GM12878 (cell line): Measurements from ENCODE around the gene CYP3A4. TPM values are rescaled to one million over a fixed set of nuclear protein-coding genes. Genes with fewer than 3 reads are reported as not detected.
A peak's percentile ranks its signal among the peaks of the same experiment; 100 is the strongest.

ENCODE experiments used
- ATAC-seq: fragments of 200-7000 bp; cut with Tn5 transposase; 3 replicates; pipeline ENCODE4 v1.9.1; 2020; ENCODE audit warnings: mild to moderate bottlenecking, moderate library complexity
- BruUV-seq: library from RNA; stranded (reverse); fragments of 400-500 nt; replicated peaks from 2 replicates; lab custom pipeline; 2021; lab: Mats Ljungman, UMichigan
- CTCF ChIA-PET: fragments of 300-600 bp; sonication (Branson Sonifier 250); formaldehyde crosslinking; extraction: SDS; loops from one replicate; lab custom pipeline; 2021; ENCODE audit warnings: inconsistent platforms; lab: Yijun Ruan, JAX
- POLR2A ChIA-PET: fragments of 350-600 bp; formaldehyde crosslinking; extraction: SDS; loops from one replicate; lab custom pipeline; 2021; ENCODE audit warnings: inconsistent platforms; lab: Charles Lee
- RAD21 ChIA-PET: fragments of 300-600 bp; sonication (Branson Sonifier 250); formaldehyde crosslinking; loops from one replicate; lab custom pipeline; 2023; ENCODE audit warnings: antibody characterized with exemption; ENCODE audit not compliant: unreplicated experiment; lab: Charles Lee
- SMC1A ChIA-PET: fragments of 300-600 bp; sonication (Branson Sonifier 250); formaldehyde crosslinking; loops from one replicate; lab custom pipeline; 2023; ENCODE audit not compliant: unreplicated experiment, uncharacterized antibody; lab: Charles Lee
- DNase-seq: peaks from one replicate; pipeline ENCODE4 v3.0.0-alpha.2; 2011; ENCODE audit warnings: low read depth, low spot score
- FAIRE-seq: peaks from 3 replicates; lab custom pipeline; 2011; peaks lifted over from hg19 to GRCh38; lab: Jason Lieb, UNC
- H2AFZ ChIP-seq: 2 replicates; pipeline ENCODE4 v1.6.0; 2011; ENCODE audit warnings: low read depth, low read length, control low read depth; ENCODE audit not compliant: control insufficient read depth
- H3K27ac ChIP-seq: 2 replicates; pipeline ENCODE4 v1.5.1; 2011; ENCODE audit warnings: control low read depth; ENCODE audit not compliant: control insufficient read depth, insufficient read depth
- H3K27me3 ChIP-seq, 2 experiments: replicated peaks in 1 of 2; 2 replicates each; pipeline versions ENCODE4 v1.6.0 to v1.6.1; 2011; ENCODE audit warnings: low read length in 1 of 2; ENCODE audit not compliant: control insufficient read depth in 2 of 2, insufficient read depth in 2 of 2
- H3K36me3 ChIP-seq, 2 experiments: 2 replicates each; pipeline ENCODE4 v1.5.1; 2011; ENCODE audit warnings: low read length in 1 of 2; ENCODE audit not compliant: control insufficient read depth in 2 of 2, insufficient read depth in 2 of 2
- H3K4me1 ChIP-seq: 2 replicates; pipeline ENCODE4 v1.6.1; 2011; ENCODE audit warnings: mild to moderate bottlenecking, low read length, moderate library complexity, mixed read lengths; ENCODE audit not compliant: control insufficient read depth, insufficient read depth
- H3K4me2 ChIP-seq: 2 replicates; pipeline ENCODE4 v1.6.0; 2011; ENCODE audit warnings: control low read depth; ENCODE audit not compliant: control insufficient read depth, insufficient read depth
- H3K4me3 ChIP-seq: fragments of 200-600 bp; sonication (generic); 2 replicates; pipeline ENCODE4 v1.5.1; 2016
- H3K79me2 ChIP-seq: 2 replicates; pipeline ENCODE4 v1.6.0; 2011; ENCODE audit warnings: low read length; ENCODE audit not compliant: control insufficient read depth, insufficient read depth
- H3K9ac ChIP-seq: 2 replicates; pipeline ENCODE4 v1.8.0; 2011; ENCODE audit warnings: low read length, control low read depth, mixed read lengths; ENCODE audit not compliant: control insufficient read depth, insufficient read depth
- H3K9me3 ChIP-seq: replicated peaks from 3 replicates; pipeline ENCODE4 v1.5.1; 2011; ENCODE audit warnings: mild to moderate bottlenecking, low read length; ENCODE audit not compliant: control insufficient read depth, insufficient read depth
- H4K20me1 ChIP-seq: 2 replicates; pipeline ENCODE4 v1.6.0; 2011; ENCODE audit not compliant: control insufficient read depth, insufficient read depth
- ASH2L ChIP-seq: fragments of 300-600, 200-600 bp; sonication (generic); IDR thresholded peaks from 2 replicates; pipeline ENCODE4 v1.6.1; 2017; ENCODE audit warnings: low read depth, mild to moderate bottlenecking, borderline replicate concordance
- CHD2 ChIP-seq: IDR thresholded peaks from 2 replicates; pipeline ENCODE4 v1.6.1; 2011; ENCODE audit warnings: low read depth, low read length, improper control_type of control experiment, borderline replicate concordance
- GABPA ChIP-seq: IDR thresholded peaks from 2 replicates; pipeline ENCODE4 v1.6.1; 2014; ENCODE audit warnings: antibody characterized with exemption, low read depth, mild to moderate bottlenecking, inconsistent platforms
- IKZF2 ChIP-seq, 2 experiments: fragments of 450-650 bp; IDR thresholded peaks; 2 replicates each; pipeline ENCODE4 v1.6.1; 2017; ENCODE audit warnings: mild to moderate bottlenecking in 2 of 2, moderate library complexity in 2 of 2
- MEF2B ChIP-seq: fragments of 450-650 bp; IDR thresholded peaks from 2 replicates; pipeline ENCODE4 v1.6.1; 2018; ENCODE audit warnings: mild to moderate bottlenecking, moderate library complexity; ENCODE audit not compliant: partially characterized antibody, poor library complexity, severe bottlenecking
- SMAD1 ChIP-seq: fragments of 450-650 bp; IDR thresholded peaks from 2 replicates; pipeline ENCODE4 v1.6.1; 2018; ENCODE audit warnings: mild to moderate bottlenecking, low read depth; ENCODE audit not compliant: partially characterized antibody
- WGBS: methylation state at CpG from one replicate; pipeline ENCODE4 v1.1.6; 2016; ENCODE audit warnings: low lambda C conversion rate; ENCODE audit not compliant: insufficient replicate concordance, insufficient coverage; ENCODE audit errors: missing lambda C conversion rate; 5-methylcytosine and 5-hydroxymethylcytosine counted together
- in situ Hi-C: fragments of 300-500 bp; cut with MboI; formaldehyde crosslinking; loops from 9 replicates; pipeline ENCODE4 v1.14.3; 2018; ENCODE audit warnings: mixed read lengths
- intact Hi-C: fragments of 100-400 bp; cut with micrococcal nuclease; formaldehyde crosslinking; loops from one replicate; pipeline ENCODE4 v1.14.2; 2022; ENCODE audit not compliant: unreplicated experiment
- polyA plus RNA-seq, 11 experiments: library from polyadenylated mRNA; depleted of rRNA in 4 of 11; unstranded in 6 of 11; stranded (reverse) in 5 of 11; fragments of >200 nt; fragmentation: Nextera tagmentation in 4 of 11; fragmentation: Illumina TruSeq in 1 of 11; extraction: Ambion mirVana in 4 of 11; extraction: Trizol in 1 of 11; gene quantifications; 1 replicate in 1 of 11; 2 replicates in 10 of 11; pipeline versions ENCODE4 v1.2.1 to v1.2.3, GENCODE V29; 2011 to 2016; ENCODE audit warnings: inconsistent platforms in 2 of 11, missing spikeins in 2 of 11, low read depth in 1 of 11
- total RNA-seq, 4 experiments: library from RNA; depleted of rRNA in 3 of 4; stranded (reverse); fragments of >200 nt in 3 of 4; fragmentation: Illumina TruSeq in 1 of 4; extraction: Trizol in 1 of 4; gene quantifications; 2 replicates each; pipeline versions ENCODE4 v1.2.1 to v1.2.3, GENCODE V29; 2013 to 2021
- TF ChIP-seq, protein P1 (sequence below): fragments of 450-650 bp; IDR thresholded peaks from 2 replicates; pipeline ENCODE4 v1.6.1; 2017; ENCODE audit warnings: mild to moderate bottlenecking, low read depth, inconsistent platforms; ENCODE audit not compliant: poor library complexity, severe bottlenecking
- TF ChIP-seq, protein P2 (sequence below): fragments of 450-650 bp; IDR thresholded peaks from 2 replicates; pipeline ENCODE4 v1.6.1; 2018; ENCODE audit warnings: borderline replicate concordance, mild to moderate bottlenecking; ENCODE audit not compliant: partially characterized antibody
- TF ChIP-seq, protein P3 (sequence below): fragments of 450-650 bp; IDR thresholded peaks from 2 replicates; pipeline ENCODE4 v1.6.1; 2016; ENCODE audit warnings: mild to moderate bottlenecking

CYP3A4 gene
- total and polyA plus RNA-seq, 10 of the 15 experiments (the other 5 are each of a cell fraction or from before 2014, with no cell fraction given): 0.02 to 0.21 (median 0.04) TPM; not detected in 7

DNA sequence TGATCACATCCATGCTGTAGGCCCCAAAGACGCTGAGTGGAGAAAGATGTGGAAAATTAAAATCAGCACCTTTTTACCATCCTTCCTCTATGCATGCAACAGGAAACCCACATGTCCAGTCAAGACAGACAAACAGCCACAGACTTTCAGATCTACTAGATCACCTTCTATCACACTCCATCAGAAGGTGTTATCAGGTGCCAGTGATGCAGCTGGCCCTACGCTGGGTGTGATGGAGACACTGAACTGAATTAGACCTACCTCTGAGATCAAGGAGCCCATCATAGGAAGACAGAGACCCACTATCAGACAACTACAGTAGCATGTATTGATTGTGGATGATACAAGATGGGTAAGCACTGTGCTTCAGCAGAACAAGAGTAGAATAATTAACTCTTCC, 15.5 kb downstream of the CYP3A4 start:
- Histone ChIP-seq H4K20me1 (no peaks in the 10 kb centered on the region), H3K4me2 (peak overlapping the region; percentile 54; the same call in 1 of the 2 replicates), H3K4me1 (peaks cover 5% of the 10 kb centered on the region), H3K4me3 (no peak overlapping the region), H3K27ac (no peak overlapping the region), H3K36me3 (no peaks in the 10 kb centered on the region), H3K79me2 (no peaks in the 10 kb centered on the region), H3K27me3 (no peaks in the 10 kb centered on the region), H3K9ac (no peak overlapping the region), H2AFZ (no peak overlapping the region), H3K9me3 (no peaks in the 10 kb centered on the region; the same call in 2 of the 3 replicates)
- no TSS peak for BruUV-seq
- ATAC-seq: peak; percentile 54
- in situ Hi-C loops (no loop called here), intact Hi-C loops (no loop called here)
- SMC1A ChIA-PET: interaction anchor here (0.8 kb wide), 1 partner anchor 284 kb away, joined by 4 read pairs; no protein-coding TSS in a partner anchor
- POLR2A ChIA-PET: no interaction called here
- CTCF ChIA-PET: no interaction called here
- RAD21 ChIA-PET: interaction anchor here (1.2 kb wide), 1 partner anchor 71 kb away, joined by 3 read pairs; no protein-coding TSS in a partner anchor
- no peak for DNase-seq
- no peak for FAIRE-seq
- 32% methylated on average over 2 of the region's 2 CpGs for WGBS
- TF ChIP-seq, protein P1, sequence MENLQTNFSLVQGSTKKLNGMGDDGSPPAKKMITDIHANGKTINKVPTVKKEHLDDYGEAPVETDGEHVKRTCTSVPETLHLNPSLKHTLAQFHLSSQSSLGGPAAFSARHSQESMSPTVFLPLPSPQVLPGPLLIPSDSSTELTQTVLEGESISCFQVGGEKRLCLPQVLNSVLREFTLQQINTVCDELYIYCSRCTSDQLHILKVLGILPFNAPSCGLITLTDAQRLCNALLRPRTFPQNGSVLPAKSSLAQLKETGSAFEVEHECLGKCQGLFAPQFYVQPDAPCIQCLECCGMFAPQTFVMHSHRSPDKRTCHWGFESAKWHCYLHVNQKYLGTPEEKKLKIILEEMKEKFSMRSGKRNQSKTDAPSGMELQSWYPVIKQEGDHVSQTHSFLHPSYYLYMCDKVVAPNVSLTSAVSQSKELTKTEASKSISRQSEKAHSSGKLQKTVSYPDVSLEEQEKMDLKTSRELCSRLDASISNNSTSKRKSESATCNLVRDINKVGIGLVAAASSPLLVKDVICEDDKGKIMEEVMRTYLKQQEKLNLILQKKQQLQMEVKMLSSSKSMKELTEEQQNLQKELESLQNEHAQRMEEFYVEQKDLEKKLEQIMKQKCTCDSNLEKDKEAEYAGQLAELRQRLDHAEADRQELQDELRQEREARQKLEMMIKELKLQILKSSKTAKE: no peak
- TF ChIP-seq SMAD1: no peak

DNA sequence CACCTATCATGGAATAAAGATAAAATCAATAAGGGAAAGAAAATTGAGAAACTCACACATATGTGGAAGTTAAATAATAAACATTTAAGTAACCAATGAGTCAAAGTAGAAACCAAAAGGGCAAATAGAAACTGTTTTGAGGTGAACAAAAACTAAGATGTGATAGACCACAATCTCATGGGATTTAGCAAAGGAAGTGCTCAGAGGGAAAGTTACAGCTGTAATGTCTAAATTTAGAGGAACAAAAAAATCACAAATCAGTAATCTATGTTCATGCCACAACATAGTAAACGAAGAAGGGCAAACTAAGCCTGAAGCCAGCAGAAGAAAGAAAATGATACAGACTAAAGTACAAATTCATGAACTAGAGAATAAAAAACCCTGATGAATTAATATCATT, 16.3 kb downstream of the CYP3A4 start:
- ChIA-PET CTCF (no interaction called here), RAD21 (interaction anchor here (1.2 kb wide), 1 partner anchor 72 kb away, joined by 3 read pairs; no protein-coding TSS in a partner anchor), SMC1A (interaction anchor here (0.7 to 0.8 kb wide), 2 partner anchors 30 to 285 kb away, joined by 3 to 4 read pairs; no protein-coding TSS in a partner anchor), POLR2A (no interaction called here)
- no TSS peak for BruUV-seq
- Histone ChIP-seq H3K27ac (no peak overlapping the region), H2AFZ (no peak overlapping the region), H3K79me2 (no peaks in the 10 kb centered on the region), H3K36me3 (no peaks in the 10 kb centered on the region), H3K4me3 (0 out of 2 replicates have a peak overlapping the region, but pooled peaks have one; percentile 10), H3K4me1 (peaks cover 5% of the 10 kb centered on the region), H3K27me3 (no peaks in the 10 kb centered on the region), H3K4me2 (peak overlapping the region; percentile 46), H3K9me3 (no peaks in the 10 kb centered on the region; the same call in 2 of the 3 replicates), H4K20me1 (no peaks in the 10 kb centered on the region), H3K9ac (no peak overlapping the region)
- intact Hi-C loops: no loop called here
- ATAC-seq (peak; percentile 93), FAIRE-seq (peak; percentile 72), DNase-seq (peak; percentile 69)
- in situ Hi-C loops: no loop called here
- WGBS: 0% methylated on average over 1 of the region's 1 CpG
- TF ChIP-seq CHD2 (no peak), ASH2L (no peak), MEF2B (peak; percentile 95), GABPA (0 out of 2 replicates have a peak, but pooled peaks have one; percentile 51), IKZF2 (IDR thresholded peaks at IDR 0.05) (peak; percentile 81 to 87)
- TF ChIP-seq, protein P2, sequence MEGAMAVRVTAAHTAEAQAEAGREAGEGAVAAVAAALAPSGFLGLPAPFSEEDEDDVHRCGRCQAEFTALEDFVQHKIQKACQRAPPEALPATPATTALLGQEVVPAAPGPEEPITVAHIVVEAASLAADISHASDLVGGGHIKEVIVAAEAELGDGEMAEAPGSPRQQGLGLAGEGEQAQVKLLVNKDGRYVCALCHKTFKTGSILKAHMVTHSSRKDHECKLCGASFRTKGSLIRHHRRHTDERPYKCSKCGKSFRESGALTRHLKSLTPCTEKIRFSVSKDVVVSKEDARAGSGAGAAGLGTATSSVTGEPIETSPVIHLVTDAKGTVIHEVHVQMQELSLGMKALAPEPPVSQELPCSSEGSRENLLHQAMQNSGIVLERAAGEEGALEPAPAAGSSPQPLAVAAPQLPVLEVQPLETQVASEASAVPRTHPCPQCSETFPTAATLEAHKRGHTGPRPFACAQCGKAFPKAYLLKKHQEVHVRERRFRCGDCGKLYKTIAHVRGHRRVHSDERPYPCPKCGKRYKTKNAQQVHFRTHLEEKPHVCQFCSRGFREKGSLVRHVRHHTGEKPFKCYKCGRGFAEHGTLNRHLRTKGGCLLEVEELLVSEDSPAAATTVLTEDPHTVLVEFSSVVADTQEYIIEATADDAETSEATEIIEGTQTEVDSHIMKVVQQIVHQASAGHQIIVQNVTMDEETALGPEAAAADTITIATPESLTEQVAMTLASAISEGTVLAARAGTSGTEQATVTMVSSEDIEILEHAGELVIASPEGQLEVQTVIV: no peak
- TF ChIP-seq, protein P3, sequence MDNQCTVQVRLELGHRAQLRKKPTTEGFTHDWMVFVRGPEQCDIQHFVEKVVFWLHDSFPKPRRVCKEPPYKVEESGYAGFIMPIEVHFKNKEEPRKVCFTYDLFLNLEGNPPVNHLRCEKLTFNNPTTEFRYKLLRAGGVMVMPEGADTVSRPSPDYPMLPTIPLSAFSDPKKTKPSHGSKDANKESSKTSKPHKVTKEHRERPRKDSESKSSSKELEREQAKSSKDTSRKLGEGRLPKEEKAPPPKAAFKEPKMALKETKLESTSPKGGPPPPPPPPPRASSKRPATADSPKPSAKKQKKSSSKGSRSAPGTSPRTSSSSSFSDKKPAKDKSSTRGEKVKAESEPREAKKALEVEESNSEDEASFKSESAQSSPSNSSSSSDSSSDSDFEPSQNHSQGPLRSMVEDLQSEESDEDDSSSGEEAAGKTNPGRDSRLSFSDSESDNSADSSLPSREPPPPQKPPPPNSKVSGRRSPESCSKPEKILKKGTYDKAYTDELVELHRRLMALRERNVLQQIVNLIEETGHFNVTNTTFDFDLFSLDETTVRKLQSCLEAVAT: 0 out of 2 replicates have a peak, but pooled peaks have one; percentile 36
